ENCODE results near the gene TACC2. TPM values are rescaled to one million over a fixed set of nuclear protein-coding genes. Genes with fewer than 3 reads are reported as not detected.
A peak's percentile ranks its signal among the peaks of the same experiment; 100 is the strongest.

Gene TACC2
- total RNA-seq, 1 experiment from 2014 or later = 89.0 TPM

DNA sequence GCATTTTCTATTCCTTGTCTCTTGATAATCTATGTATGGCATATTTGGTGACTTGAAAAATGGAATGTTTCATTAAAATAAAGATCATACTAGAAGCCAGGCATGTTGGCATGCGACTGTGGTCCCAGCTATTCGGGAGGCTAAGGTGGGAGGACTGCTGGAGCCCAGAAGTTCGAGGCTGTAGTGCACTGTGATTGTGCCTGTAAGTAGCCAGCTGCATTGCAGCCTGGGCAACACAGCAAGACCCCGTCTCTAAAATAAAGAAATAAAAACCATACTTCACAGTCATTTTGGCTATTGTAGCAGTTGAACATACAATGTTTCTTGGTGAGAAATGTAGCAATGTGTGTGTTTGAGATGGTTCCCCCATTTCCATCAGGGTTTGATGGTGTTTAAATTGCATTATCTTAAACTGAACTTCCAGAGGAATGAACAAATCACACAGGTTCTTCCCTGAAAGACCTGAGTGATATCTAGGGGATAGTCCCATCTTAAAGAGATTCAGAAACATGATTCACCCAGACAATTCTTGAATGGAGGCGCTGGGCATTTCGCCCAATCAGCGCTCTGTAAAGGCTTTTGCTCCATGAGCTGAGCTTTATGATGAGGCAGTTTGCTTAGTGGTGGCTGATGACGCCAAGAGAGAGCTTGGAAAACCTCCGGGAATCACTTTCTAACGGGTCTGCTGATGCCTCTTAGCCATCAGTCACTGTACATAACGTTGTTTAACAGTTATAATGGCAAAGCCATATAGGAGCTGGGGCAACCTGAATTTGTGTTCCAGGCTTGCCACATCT lies 262.7 kb downstream of the TACC2 start:
- H3K27me3 Mint-ChIP-seq (ENCODE audit: insufficient read depth, unreplicated experiment) = no peaks in the 10 kb centered on the region
- no peaks in the 10 kb centered on the region for H3K9me3 Mint-ChIP-seq (ENCODE audit: unreplicated experiment)
- intact Hi-C loops (cut with micrococcal nuclease) = no loop called here
- no peaks in the 10 kb centered on the region for H3K4me1 Mint-ChIP-seq (ENCODE audit: insufficient read depth, unreplicated experiment)
- H3K36me3 Mint-ChIP-seq (ENCODE audit: insufficient read depth, unreplicated experiment) = peaks cover 98% of the 10 kb centered on the region
- H3K27ac Mint-ChIP-seq (ENCODE audit: low read depth, unreplicated experiment) = no peak overlapping the region
- ChIA-PET POLR2A (interaction anchor here (0.8 kb wide), 1 partner anchor 16 kb away, joined by 3 read pairs; no protein-coding TSS in a partner anchor), CTCF (interaction anchor here (0.7 kb wide), 1 partner anchor 12 kb away, joined by 4 read pairs; no protein-coding TSS in a partner anchor)
- no TSS peak for BruUV-seq (replicated peaks)
- no peak for DNase-seq (ENCODE audit: unreplicated experiment)
- TF ChIP-seq, protein P1, sequence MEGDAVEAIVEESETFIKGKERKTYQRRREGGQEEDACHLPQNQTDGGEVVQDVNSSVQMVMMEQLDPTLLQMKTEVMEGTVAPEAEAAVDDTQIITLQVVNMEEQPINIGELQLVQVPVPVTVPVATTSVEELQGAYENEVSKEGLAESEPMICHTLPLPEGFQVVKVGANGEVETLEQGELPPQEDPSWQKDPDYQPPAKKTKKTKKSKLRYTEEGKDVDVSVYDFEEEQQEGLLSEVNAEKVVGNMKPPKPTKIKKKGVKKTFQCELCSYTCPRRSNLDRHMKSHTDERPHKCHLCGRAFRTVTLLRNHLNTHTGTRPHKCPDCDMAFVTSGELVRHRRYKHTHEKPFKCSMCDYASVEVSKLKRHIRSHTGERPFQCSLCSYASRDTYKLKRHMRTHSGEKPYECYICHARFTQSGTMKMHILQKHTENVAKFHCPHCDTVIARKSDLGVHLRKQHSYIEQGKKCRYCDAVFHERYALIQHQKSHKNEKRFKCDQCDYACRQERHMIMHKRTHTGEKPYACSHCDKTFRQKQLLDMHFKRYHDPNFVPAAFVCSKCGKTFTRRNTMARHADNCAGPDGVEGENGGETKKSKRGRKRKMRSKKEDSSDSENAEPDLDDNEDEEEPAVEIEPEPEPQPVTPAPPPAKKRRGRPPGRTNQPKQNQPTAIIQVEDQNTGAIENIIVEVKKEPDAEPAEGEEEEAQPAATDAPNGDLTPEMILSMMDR (IDR thresholded peaks at IDR 0.05; ENCODE audit: unreplicated experiment) = no peak
- H3K4me3 Mint-ChIP-seq (ENCODE audit: unreplicated experiment) = no peak overlapping the region

DNA sequence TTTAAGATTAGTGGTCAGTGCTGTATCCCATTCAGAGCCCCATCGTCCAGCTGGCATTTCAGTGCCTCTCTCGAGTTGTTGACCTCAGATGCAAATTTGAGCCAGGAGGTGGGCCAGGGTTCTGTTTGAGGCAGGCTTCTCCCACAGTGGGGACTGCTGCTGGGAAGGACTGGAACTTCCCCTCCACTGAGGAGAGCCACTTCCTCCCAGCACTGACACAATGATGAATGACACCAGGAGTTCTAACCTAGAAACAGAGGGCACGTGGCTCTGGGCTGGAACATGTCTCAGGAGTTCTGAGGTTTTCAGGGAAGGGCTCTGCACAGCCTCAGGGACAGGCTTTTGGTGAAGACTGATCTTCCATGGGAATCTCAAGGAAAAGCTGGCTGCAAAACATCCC lies 263.8 kb downstream of the TACC2 start:
- Mint-ChIP-seq H3K4me1 (ENCODE audit: insufficient read depth, unreplicated experiment) (peaks cover 4% of the 10 kb centered on the region), H3K9me3 (ENCODE audit: unreplicated experiment) (no peaks in the 10 kb centered on the region), H3K27me3 (ENCODE audit: insufficient read depth, unreplicated experiment) (no peaks in the 10 kb centered on the region), H3K4me3 (ENCODE audit: unreplicated experiment) (no peak overlapping the region), H3K27ac (ENCODE audit: low read depth, unreplicated experiment) (no peak overlapping the region), H3K36me3 (ENCODE audit: insufficient read depth, unreplicated experiment) (peaks cover 100% of the 10 kb centered on the region)
- TF ChIP-seq, protein P1 (IDR thresholded peaks at IDR 0.05; ENCODE audit: unreplicated experiment) = no peak
- ChIA-PET CTCF (no interaction called here), POLR2A (no interaction called here)
- intact Hi-C loops (cut with micrococcal nuclease) = no loop called here
- no peak for DNase-seq (ENCODE audit: unreplicated experiment)
- no TSS peak for BruUV-seq (replicated peaks)

DNA sequence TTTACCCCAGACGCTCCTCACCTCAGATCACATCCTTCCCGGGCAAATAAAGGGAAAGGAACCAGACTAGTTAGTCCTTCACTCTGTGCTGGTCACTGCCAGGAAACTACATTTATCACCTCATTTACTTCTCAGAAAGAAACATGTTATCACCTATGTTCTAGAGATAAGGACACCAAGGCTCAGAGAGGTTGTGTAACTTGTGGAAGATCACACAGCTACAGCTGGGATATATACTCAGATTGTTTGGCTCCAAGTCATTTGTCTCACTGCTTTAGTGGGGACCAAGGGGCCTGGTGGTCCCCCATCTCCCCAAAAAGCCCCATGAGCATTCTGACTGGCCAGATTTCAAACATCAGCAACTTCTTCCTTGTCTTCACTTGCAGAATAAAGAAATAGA lies 264.6 kb downstream of the TACC2 start:
- CTCF ChIA-PET = no interaction called here
- Mint-ChIP-seq H3K27me3 (ENCODE audit: insufficient read depth, unreplicated experiment) (no peaks in the 10 kb centered on the region), H3K9me3 (ENCODE audit: unreplicated experiment) (no peaks in the 10 kb centered on the region), H3K27ac (ENCODE audit: low read depth, unreplicated experiment) (no peak overlapping the region), H3K36me3 (ENCODE audit: insufficient read depth, unreplicated experiment) (peaks cover 95% of the 10 kb centered on the region), H3K4me1 (ENCODE audit: insufficient read depth, unreplicated experiment) (peaks cover 4% of the 10 kb centered on the region), H3K4me3 (ENCODE audit: unreplicated experiment) (no peak overlapping the region)
- BruUV-seq (replicated peaks) = no TSS peak
- TF ChIP-seq, protein P1 (IDR thresholded peaks at IDR 0.05; ENCODE audit: unreplicated experiment) = no peak
- POLR2A ChIA-PET = interaction anchor here (2.1 kb wide), 1 partner anchor 10 kb away, joined by 6 read pairs; no protein-coding TSS in a partner anchor
- DNase-seq (ENCODE audit: unreplicated experiment) = no peak
- intact Hi-C loops (cut with micrococcal nuclease) = no loop called here

DNA sequence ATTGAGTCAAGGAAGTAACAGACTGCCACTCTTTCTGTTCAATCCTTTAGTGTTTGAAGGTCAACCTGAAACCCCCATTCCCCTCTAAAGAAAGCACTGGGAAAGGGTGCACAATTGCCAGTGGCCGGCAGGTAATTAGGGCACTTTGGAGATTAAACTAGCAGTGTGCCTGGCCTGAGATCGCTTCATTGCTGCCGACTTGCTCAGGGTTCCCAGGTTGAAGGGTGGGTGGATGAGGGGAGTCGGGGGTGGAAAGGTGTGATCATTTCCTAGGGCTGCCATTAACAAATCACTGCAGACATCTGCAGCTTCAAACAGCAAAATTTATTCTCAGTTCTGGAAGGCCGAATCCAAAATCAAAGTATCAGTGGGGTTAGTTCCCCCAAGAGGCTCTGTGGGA lies 265.9 kb downstream of the TACC2 start:
- intact Hi-C loops (cut with micrococcal nuclease) = no loop called here
- no peak for DNase-seq (ENCODE audit: unreplicated experiment)
- Mint-ChIP-seq H3K4me3 (ENCODE audit: unreplicated experiment) (no peak overlapping the region), H3K27ac (ENCODE audit: low read depth, unreplicated experiment) (peak overlapping the region; percentile 35), H3K36me3 (ENCODE audit: insufficient read depth, unreplicated experiment) (peaks cover 95% of the 10 kb centered on the region), H3K27me3 (ENCODE audit: insufficient read depth, unreplicated experiment) (no peaks in the 10 kb centered on the region), H3K4me1 (ENCODE audit: insufficient read depth, unreplicated experiment) (peaks cover 4% of the 10 kb centered on the region), H3K9me3 (ENCODE audit: unreplicated experiment) (no peaks in the 10 kb centered on the region)
- no TSS peak for BruUV-seq (replicated peaks)
- ChIA-PET CTCF (interaction anchor here (1.3 kb wide), 1 partner anchor 13 kb away, joined by 8 read pairs; no protein-coding TSS in a partner anchor), POLR2A (interaction anchor here (2.1 kb wide), 1 partner anchor 9 kb away, joined by 6 read pairs; no protein-coding TSS in a partner anchor)
- TF ChIP-seq, protein P1 (IDR thresholded peaks at IDR 0.05; ENCODE audit: unreplicated experiment) = no peak

Data from MCF 10A (cell line).